K562 (cell line): Measurements from ENCODE around the gene CCR8. TPM values are rescaled to one million over a fixed set of nuclear protein-coding genes. Genes with fewer than 3 reads are reported as not detected.
A peak's percentile ranks its signal among the peaks of the same experiment; 100 is the strongest.

Experiments used
- ATAC-seq: fragments of 200-7000 bp; cut with Tn5 transposase; 3 replicates; pipeline ENCODE4 v1.9.1; 2020; ENCODE audit warnings: moderate library complexity
- BruUV-seq: library from RNA; stranded (reverse); fragments of 400-500 nt; replicated peaks from 2 replicates; lab custom pipeline; 2021; lab: Mats Ljungman, UMichigan
- CTCF ChIA-PET: fragments of 300-600 bp; formaldehyde crosslinking; extraction: SDS; loops from one replicate; lab custom pipeline; 2021; ENCODE audit warnings: low intra/inter-chr PET ratio; lab: Yijun Ruan, JAX
- POLR2A ChIA-PET: fragments of 300-600, 350-650 bp; sonication (Branson Sonifier 250); formaldehyde crosslinking; extraction: SDS; loops from one replicate; lab custom pipeline; 2021; ENCODE audit warnings: antibody characterized with exemption, inconsistent platforms; lab: Yijun Ruan, JAX
- DNase-seq, 4 experiments: peaks; one replicate each; pipeline versions ENCODE4 v3.0.0 to v3.0.0-alpha.2; 2011 to 2018; ENCODE audit warnings: low spot score in 3 of 4, mixed read lengths in 3 of 4; ENCODE audit errors: extremely low read depth in 1 of 4
- FAIRE-seq: peaks from 2 replicates; lab custom pipeline; 2011; peaks lifted over from hg19 to GRCh38; lab: Jason Lieb, UNC
- H2AFZ ChIP-seq: 2 replicates; pipeline ENCODE4 v1.6.0; 2011; ENCODE audit warnings: low read depth, low read length, control low read depth, inconsistent platforms
- H3K27ac ChIP-seq: fragments of 200-600 bp; 3 replicates; pipeline ENCODE4 v1.8.0; 2011; ENCODE audit warnings: low read depth, mild to moderate bottlenecking, control low read depth, inconsistent platforms, low read length, moderate library complexity, mixed read lengths; ENCODE audit errors: extremely low read depth
- H3K27me3 ChIP-seq, 2 experiments: fragments of 300-600 bp in 1 of 2; 2 replicates in 1 of 2; 3 replicates in 1 of 2; pipeline versions ENCODE4 v1.6.0 to v1.8.0; 2011; ENCODE audit warnings: inconsistent platforms in 2 of 2, low read length in 2 of 2, mild to moderate bottlenecking in 1 of 2, mixed read lengths in 1 of 2, moderate library complexity in 1 of 2; ENCODE audit not compliant: control insufficient read depth in 2 of 2, insufficient read depth in 2 of 2
- H3K36me3 ChIP-seq: fragments of 300-600 bp; 3 replicates; pipeline ENCODE4 v1.8.0; 2011; ENCODE audit warnings: mild to moderate bottlenecking, low read length, inconsistent platforms; ENCODE audit not compliant: control insufficient read depth, insufficient read depth
- H3K4me1 ChIP-seq, 2 experiments: fragments of 200-600 bp in 1 of 2; replicated peaks in 1 of 2; 2 replicates in 1 of 2; 3 replicates in 1 of 2; pipeline versions ENCODE4 v1.5.1 to v1.8.0; 2011; ENCODE audit warnings: inconsistent platforms in 2 of 2, low read length in 2 of 2, mild to moderate bottlenecking in 1 of 2, mixed read lengths in 1 of 2, moderate library complexity in 1 of 2; ENCODE audit not compliant: control insufficient read depth in 2 of 2, insufficient read depth in 2 of 2
- H3K4me2 ChIP-seq: 2 replicates; pipeline ENCODE4 v1.6.1; 2011; ENCODE audit warnings: low read length, control low read depth, inconsistent platforms, mixed read lengths; ENCODE audit not compliant: insufficient read depth
- H3K4me3 ChIP-seq: fragments of 200-600 bp; sonication (generic), shearing (Covaris generic); 2 replicates; pipeline ENCODE4 v1.5.1; 2016; ENCODE audit warnings: control low read depth, inconsistent platforms
- H3K79me2 ChIP-seq: fragments of 200-600 bp; 3 replicates; pipeline ENCODE4 v1.8.0; 2011; ENCODE audit warnings: low read length, inconsistent platforms; ENCODE audit not compliant: control insufficient read depth, insufficient read depth
- H3K9ac ChIP-seq, 2 experiments: 2 replicates each; pipeline versions ENCODE4 v1.6.0 to v1.6.1; 2011; ENCODE audit warnings: low read depth in 2 of 2, low read length in 2 of 2, control low read depth in 1 of 2, inconsistent platforms in 1 of 2, mild to moderate bottlenecking in 1 of 2, mixed read lengths in 1 of 2; ENCODE audit not compliant: insufficient read depth in 1 of 2
- H3K9me1 ChIP-seq: one replicate; pipeline ENCODE4 v1.6.0; 2011; ENCODE audit warnings: inconsistent platforms, mild to moderate bottlenecking, low read length, moderate library complexity; ENCODE audit not compliant: control insufficient read depth, insufficient read depth
- H3K9me3 ChIP-seq: replicated peaks from 2 replicates; pipeline ENCODE4 v1.5.1; 2011; ENCODE audit warnings: low read depth, low read length, inconsistent platforms; ENCODE audit not compliant: control insufficient read depth, insufficient read depth
- H4K20me1 ChIP-seq: replicated peaks from 2 replicates; pipeline ENCODE4 v1.6.1; 2011; ENCODE audit warnings: low read length, inconsistent platforms, mixed read lengths; ENCODE audit not compliant: control insufficient read depth, insufficient read depth
- BRD9 ChIP-seq: fragments of 450-650 bp; IDR thresholded peaks from 2 replicates; pipeline ENCODE4 v1.6.1; 2018; ENCODE audit warnings: low read depth; ENCODE audit not compliant: partially characterized antibody
- C11orf30 ChIP-seq: fragments of 450-650 bp; IDR thresholded peaks from 2 replicates; pipeline ENCODE4 v1.6.1; 2016; ENCODE audit warnings: low read depth, mild to moderate bottlenecking
- CAMTA2 ChIP-seq: fragments of 250-450 bp; sonication (Bioruptor Pico); conservative IDR thresholded peaks from 2 replicates; pipeline ENCODE4 v1.5.1; 2022
- KDM1A ChIP-seq, 2 experiments: fragments of 450-650 bp; IDR thresholded peaks; 2 replicates each; pipeline ENCODE4 v1.6.1; 2016; ENCODE audit warnings: mild to moderate bottlenecking in 2 of 2
- KLF6 ChIP-seq: fragments of 250-450 bp; sonication (Bioruptor Pico); IDR thresholded peaks from 2 replicates; pipeline ENCODE4 v1.4.0; 2020; ENCODE audit warnings: mild to moderate bottlenecking, moderate library complexity, borderline replicate concordance
- NFATC3 ChIP-seq: fragments of 450-650 bp; IDR thresholded peaks from 2 replicates; pipeline ENCODE4 v1.6.1; 2017; ENCODE audit warnings: mild to moderate bottlenecking
- POLR3A ChIP-seq: IDR thresholded peaks from 2 replicates; pipeline ENCODE4 v1.6.1; 2011; ENCODE audit warnings: borderline replicate concordance, mild to moderate bottlenecking, moderate library complexity; ENCODE audit not compliant: insufficient read length, insufficient read depth; ENCODE audit errors: extremely low read depth
- RBM14 ChIP-seq: fragments of 200-400 bp; formaldehyde crosslinking; IDR thresholded peaks from 2 replicates; pipeline ENCODE4 v1.6.1; 2018; ENCODE audit warnings: low read depth, mild to moderate bottlenecking, low read length, moderate library complexity, borderline replicate concordance; ENCODE audit not compliant: insufficient read depth
- SMAD4 ChIP-seq: fragments of 250-450 bp; sonication (Bioruptor Pico); conservative IDR thresholded peaks from 2 replicates; pipeline ENCODE4 v1.8.0; 2021; ENCODE audit warnings: inconsistent platforms, mild to moderate bottlenecking, moderate library complexity
- SMC3 ChIP-seq: conservative IDR thresholded peaks from 2 replicates; pipeline ENCODE4 v1.6.1; 2011; ENCODE audit warnings: low read depth, low read length, improper control_type of control experiment; ENCODE audit not compliant: insufficient read depth
- TCF3 ChIP-seq: sonication (generic); formaldehyde crosslinking; IDR thresholded peaks from 2 replicates; pipeline ENCODE4 v1.4.0; 2020; ENCODE audit warnings: mild to moderate bottlenecking, missing genetic modification reagents
- ZNF12 ChIP-seq: sonication (generic); formaldehyde crosslinking; IDR thresholded peaks from 2 replicates; pipeline ENCODE4 v1.4.0; 2020; ENCODE audit warnings: mild to moderate bottlenecking, missing genetic modification reagents
- ZNF316 ChIP-seq: fragments of 450-650 bp; IDR thresholded peaks from 2 replicates; pipeline ENCODE4 v1.6.1; 2016
- ZNF584 ChIP-seq: fragments of 200-800 bp; sonication (Bioruptor generic); IDR thresholded peaks from 2 replicates; pipeline ENCODE4 v1.6.1; 2016; ENCODE audit warnings: low read depth, mild to moderate bottlenecking, missing genetic modification characterization, missing compliant biosample characterization
- ZSCAN29 ChIP-seq: fragments of 450-650 bp; IDR thresholded peaks from 2 replicates; pipeline ENCODE4 v1.6.1; 2017
- WGBS: fragments of 100-300 bp; shearing (Covaris generic); methylation state at CpG from one replicate; pipeline ENCODE4 v1.1.6; 2016; ENCODE audit warnings: low coverage, mixed read lengths; ENCODE audit not compliant: insufficient coverage; ENCODE audit errors: missing lambda C conversion rate; 5-methylcytosine and 5-hydroxymethylcytosine counted together
- in situ Hi-C: fragments of 300-500 bp; cut with MboI; formaldehyde crosslinking; loops from 4 replicates; pipeline ENCODE4 v1.15.0; 2018; ENCODE audit warnings: inconsistent platforms, mixed read lengths
- intact Hi-C: fragments of 100-400 bp; cut with micrococcal nuclease; formaldehyde crosslinking; loops from 2 replicates; pipeline ENCODE4 v1.14.2; 2022
- polyA plus RNA-seq, 8 experiments: library from polyadenylated mRNA; depleted of rRNA in 4 of 8; stranded (reverse) in 5 of 8; unstranded in 3 of 8; fragments of >200 nt; fragmentation: Nextera tagmentation in 2 of 8; fragmentation: Illumina TruSeq in 1 of 8; extraction: Ambion mirVana in 2 of 8; extraction: Trizol in 1 of 8; gene quantifications; 2 replicates each; pipeline versions ENCODE4 v1.2.1 to v1.2.3, GENCODE V29; 2011 to 2014; ENCODE audit warnings: inconsistent platforms in 1 of 8, missing spikeins in 1 of 8
- total RNA-seq, 7 experiments: library from RNA; depleted of rRNA in 6 of 7; stranded (reverse); fragments of >200 nt in 6 of 7; fragmentation: Illumina TruSeq in 2 of 7; extraction: Trizol in 2 of 7; gene quantifications; 2 replicates each; pipeline versions ENCODE4 v1.2.1 to v1.2.3, GENCODE V29; 2011 to 2021; ENCODE audit warnings: low replicate concordance in 1 of 7
- TF ChIP-seq, protein P1 (sequence below): fragments of 450-650 bp; IDR thresholded peaks from 2 replicates; pipeline ENCODE4 v1.6.1; 2016; ENCODE audit warnings: antibody characterized with exemption
- TF ChIP-seq, protein P2 (sequence below): fragments of 450-650 bp; IDR thresholded peaks from 2 replicates; pipeline ENCODE4 v1.6.1; 2018; ENCODE audit not compliant: partially characterized antibody

Gene CCR8
- total and polyA plus RNA-seq, 9 of the 15 experiments (the other 6 are each of a cell fraction or from before 2014, with no cell fraction given) = not detected

DNA sequence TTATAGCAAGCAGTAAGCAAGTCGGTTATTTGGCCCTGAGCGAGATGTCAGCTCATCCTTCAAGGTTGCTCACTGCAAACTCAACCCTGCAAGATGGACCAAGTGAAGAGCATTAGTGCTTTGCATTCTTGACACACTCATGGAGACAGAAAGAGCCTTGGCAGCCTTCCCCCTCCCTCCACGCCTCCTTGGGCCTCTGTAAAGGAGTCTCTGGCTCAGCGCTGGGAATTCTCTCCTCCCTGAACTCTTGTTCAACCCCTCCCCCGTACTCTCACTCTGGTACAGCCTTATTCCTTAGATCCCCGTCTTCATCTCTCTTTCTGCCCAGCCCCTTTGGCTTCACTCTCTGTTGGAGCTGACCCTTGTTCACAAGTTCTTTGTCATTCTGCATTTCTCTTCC is 47.5 kb upstream of the CCR8 start (continued):
- TF ChIP-seq, protein P1, sequence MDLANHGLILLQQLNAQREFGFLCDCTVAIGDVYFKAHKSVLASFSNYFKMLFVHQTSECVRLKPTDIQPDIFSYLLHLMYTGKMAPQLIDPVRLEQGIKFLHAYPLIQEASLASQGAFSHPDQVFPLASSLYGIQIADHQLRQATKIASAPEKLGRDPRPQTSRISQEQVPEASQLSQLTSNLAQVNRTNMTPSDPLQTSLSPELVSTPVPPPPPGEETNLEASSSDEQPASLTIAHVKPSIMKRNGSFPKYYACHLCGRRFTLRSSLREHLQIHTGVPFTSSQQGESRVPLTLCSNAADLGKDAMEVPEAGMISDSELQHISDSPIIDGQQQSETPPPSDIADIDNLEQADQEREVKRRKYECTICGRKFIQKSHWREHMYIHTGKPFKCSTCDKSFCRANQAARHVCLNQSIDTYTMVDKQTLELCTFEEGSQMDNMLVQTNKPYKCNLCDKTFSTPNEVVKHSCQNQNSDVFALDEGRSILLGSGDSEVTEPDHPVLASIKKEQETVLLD = no peak
- no peak for TF ChIP-seq CAMTA2 (CRISPR knock-in tag)
- TF ChIP-seq SMC3 = no peak
- no peak for TF ChIP-seq BRD9
- TF ChIP-seq KLF6 (CRISPR knock-in tag) = no peak

GRCh38 chr3:39284457-39284881 is 45.0 kb upstream of the CCR8 start:
- FAIRE-seq (no peak), DNase-seq (peak in 1 of 4 experiments; percentile 37), ATAC-seq (peak; percentile 43)
- Histone ChIP-seq H3K9ac (peak overlapping the region; percentile 20 to 80; a peak in 3 of 4 replicates), H3K27me3 (peaks cover 0 to 20% of the 10 kb centered on the region in 2 experiments; a peak in 3 of 5 replicates), H4K20me1 (no peaks in the 10 kb centered on the region), H2AFZ (peak overlapping the region; percentile 91), H3K9me3 (no peaks in the 10 kb centered on the region), H3K9me1 (no peaks in the 10 kb centered on the region), H3K4me1 (peaks cover 3 to 21% of the 10 kb centered on the region in 2 experiments; a peak in 3 of 5 replicates), H3K4me3 (no peak overlapping the region), H3K4me2 (peak overlapping the region; percentile 77), H3K27ac (peak overlapping the region; percentile 21; the same call in 2 of the 3 replicates), H3K36me3 (no peaks in the 10 kb centered on the region), H3K79me2 (no peaks in the 10 kb centered on the region)
- in situ Hi-C loops (no loop called here), intact Hi-C loops (no loop called here)
- 25% methylated on average over 5 of the region's 5 CpGs for WGBS
- ChIA-PET CTCF (interaction anchor here (1.5 kb wide), 1 partner anchor 95 kb away, joined by 5 read pairs; no protein-coding TSS in a partner anchor), POLR2A (no interaction called here)
- no TSS peak for BruUV-seq
- no peak for TF ChIP-seq RBM14
- peak; percentile 64; the same call in 1 of the 2 replicates for TF ChIP-seq ZNF316
- peak; percentile 85 for TF ChIP-seq SMAD4
- peak; percentile 92 for TF ChIP-seq ZNF584 (CRISPR knock-in tag)
- TF ChIP-seq ZNF12 (CRISPR knock-in tag) = no peak
- TF ChIP-seq NFATC3 = no peak
- TF ChIP-seq KDM1A (IDR thresholded peaks at IDR 0.05) = no peak
- TF ChIP-seq TCF3 (CRISPR knock-in tag) = no peak
- TF ChIP-seq, protein P2, sequence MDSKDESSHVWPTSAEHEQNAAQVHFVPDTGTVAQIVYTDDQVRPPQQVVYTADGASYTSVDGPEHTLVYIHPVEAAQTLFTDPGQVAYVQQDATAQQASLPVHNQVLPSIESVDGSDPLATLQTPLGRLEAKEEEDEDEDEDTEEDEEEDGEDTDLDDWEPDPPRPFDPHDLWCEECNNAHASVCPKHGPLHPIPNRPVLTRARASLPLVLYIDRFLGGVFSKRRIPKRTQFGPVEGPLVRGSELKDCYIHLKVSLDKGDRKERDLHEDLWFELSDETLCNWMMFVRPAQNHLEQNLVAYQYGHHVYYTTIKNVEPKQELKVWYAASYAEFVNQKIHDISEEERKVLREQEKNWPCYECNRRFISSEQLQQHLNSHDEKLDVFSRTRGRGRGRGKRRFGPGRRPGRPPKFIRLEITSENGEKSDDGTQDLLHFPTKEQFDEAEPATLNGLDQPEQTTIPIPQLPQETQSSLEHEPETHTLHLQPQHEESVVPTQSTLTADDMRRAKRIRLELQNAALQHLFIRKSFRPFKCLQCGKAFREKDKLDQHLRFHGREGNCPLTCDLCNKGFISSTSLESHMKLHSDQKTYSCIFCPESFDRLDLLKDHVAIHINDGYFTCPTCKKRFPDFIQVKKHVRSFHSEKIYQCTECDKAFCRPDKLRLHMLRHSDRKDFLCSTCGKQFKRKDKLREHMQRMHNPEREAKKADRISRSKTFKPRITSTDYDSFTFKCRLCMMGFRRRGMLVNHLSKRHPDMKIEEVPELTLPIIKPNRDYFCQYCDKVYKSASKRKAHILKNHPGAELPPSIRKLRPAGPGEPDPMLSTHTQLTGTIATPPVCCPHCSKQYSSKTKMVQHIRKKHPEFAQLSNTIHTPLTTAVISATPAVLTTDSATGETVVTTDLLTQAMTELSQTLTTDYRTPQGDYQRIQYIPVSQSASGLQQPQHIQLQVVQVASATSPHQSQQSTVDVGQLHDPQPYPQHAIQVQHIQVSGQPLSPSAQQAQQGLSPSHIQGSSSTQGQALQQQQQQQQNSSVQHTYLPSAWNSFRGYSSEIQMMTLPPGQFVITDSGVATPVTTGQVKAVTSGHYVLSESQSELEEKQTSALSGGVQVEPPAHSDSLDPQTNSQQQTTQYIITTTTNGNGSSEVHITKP = no peak
- peak; percentile 62; the same call in 1 of the 2 replicates for TF ChIP-seq C11orf30
- TF ChIP-seq ZSCAN29 = no peak
- TF ChIP-seq POLR3A = no peak
